Measurements from ENCODE around the gene CDKN2A. TPM values are rescaled to one million over a fixed set of nuclear protein-coding genes. Genes with fewer than 3 reads are reported as not detected.

The CDKN2A gene
- total RNA-seq (10 to 100 TPM in 1 of 5 donors, under 1 TPM in 1, not detected in 3; 0.73 to 47.3 TPM), polyA plus RNA-seq (1 to 10 TPM in 2 of 3 donors, not detected in 1; 1.9 to 3.2 TPM)
- long read RNA-seq, donor 1 = 0 reads
- long read RNA-seq, donor 2 = 0 reads
- long read RNA-seq, donor 3 = 0 reads
- long read RNA-seq, donor 4 = 0 reads
- long read RNA-seq, donor 5, partial matches to known transcripts = 0 of 1 reads
- long read RNA-seq, donor 5, other reads (novel, unspliced or antisense) = 0 of 1 reads
- long read RNA-seq, donor 6, partial matches to known transcripts = 0 of 1 reads
- long read RNA-seq, donor 6, other reads (novel, unspliced or antisense) = 0 of 1 reads
- long read RNA-seq, donor 7 = 0 reads
- long read RNA-seq, donor 8 = 0 reads
- long read RNA-seq, donor 9 = 0 reads
- long read RNA-seq, donor 10, partial matches to known transcripts = 0 of 1 reads
- long read RNA-seq, donor 10, other reads (novel, unspliced or antisense) = 0 of 1 reads

DNA sequence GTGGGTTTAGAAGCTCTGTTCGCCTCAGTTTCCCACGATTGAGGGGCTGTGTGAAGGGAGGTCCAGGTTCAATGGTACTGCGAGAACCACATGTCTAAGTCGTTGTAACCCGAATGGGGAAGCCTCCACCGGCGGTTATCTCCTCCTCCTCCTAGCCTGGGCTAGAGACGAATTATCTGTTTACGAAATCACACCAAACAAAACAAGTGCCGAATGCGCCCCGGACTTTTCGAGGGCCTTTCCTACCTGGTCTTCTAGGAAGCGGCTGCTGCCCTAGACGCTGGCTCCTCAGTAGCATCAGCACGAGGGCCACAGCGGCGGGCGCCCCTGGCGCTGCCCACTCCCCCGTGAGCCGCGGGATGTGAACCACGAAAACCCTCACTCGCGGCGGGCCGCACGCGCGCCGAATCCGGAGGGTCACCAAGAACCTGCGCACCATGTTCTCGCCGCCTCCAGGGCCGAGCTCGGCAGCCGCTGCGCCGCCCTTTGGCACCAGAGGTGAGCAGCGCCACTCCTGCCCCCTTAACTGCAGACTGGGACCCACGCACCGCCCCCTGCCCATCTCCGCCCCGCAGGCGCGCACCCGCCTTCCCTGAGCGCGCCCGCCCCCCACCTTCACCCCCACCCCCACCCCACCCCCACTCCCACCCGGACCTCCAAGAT lies at the start of gene CDKN2A:
TSS of gene CDKN2A (minus strand) at position 500 of the 663 bp plus-strand sequence.
- intact Hi-C loops (cut with DNase I; ENCODE audit: low total_unique reads) = no loop called here
- peak; percentile 46 to 56 for DNase-seq
- Histone ChIP-seq H3K4me3 (peak within 1 kb of the TSS; percentile 63 to 94 (median 87)), H3K36me3 (no peaks in the 10 kb centered on the region), H3K9me3 (peaks cover 0 to 6% (median 0%) of the 10 kb centered on the region in 4 donors), H3K27me3 (peaks cover 9 to 76% (median 14%) of the 10 kb centered on the region in 3 donors), H3K4me1 (peaks cover 6 to 32% (median 26%) of the 10 kb centered on the region in 4 donors), H3K27ac (peak within 1 kb of the TSS; percentile 77 to 91 (median 82))
- TF ChIP-seq, protein P1, sequence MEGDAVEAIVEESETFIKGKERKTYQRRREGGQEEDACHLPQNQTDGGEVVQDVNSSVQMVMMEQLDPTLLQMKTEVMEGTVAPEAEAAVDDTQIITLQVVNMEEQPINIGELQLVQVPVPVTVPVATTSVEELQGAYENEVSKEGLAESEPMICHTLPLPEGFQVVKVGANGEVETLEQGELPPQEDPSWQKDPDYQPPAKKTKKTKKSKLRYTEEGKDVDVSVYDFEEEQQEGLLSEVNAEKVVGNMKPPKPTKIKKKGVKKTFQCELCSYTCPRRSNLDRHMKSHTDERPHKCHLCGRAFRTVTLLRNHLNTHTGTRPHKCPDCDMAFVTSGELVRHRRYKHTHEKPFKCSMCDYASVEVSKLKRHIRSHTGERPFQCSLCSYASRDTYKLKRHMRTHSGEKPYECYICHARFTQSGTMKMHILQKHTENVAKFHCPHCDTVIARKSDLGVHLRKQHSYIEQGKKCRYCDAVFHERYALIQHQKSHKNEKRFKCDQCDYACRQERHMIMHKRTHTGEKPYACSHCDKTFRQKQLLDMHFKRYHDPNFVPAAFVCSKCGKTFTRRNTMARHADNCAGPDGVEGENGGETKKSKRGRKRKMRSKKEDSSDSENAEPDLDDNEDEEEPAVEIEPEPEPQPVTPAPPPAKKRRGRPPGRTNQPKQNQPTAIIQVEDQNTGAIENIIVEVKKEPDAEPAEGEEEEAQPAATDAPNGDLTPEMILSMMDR (IDR thresholded peaks at IDR 0.05) = no peak
- no peak for TF ChIP-seq POLR2AphosphoS5 (IDR thresholded peaks at IDR 0.05)
- 4 to 14% (median 9%) methylated on average over 22 to 53 of the region's 53 CpGs for WGBS, 5 donors

DNA sequence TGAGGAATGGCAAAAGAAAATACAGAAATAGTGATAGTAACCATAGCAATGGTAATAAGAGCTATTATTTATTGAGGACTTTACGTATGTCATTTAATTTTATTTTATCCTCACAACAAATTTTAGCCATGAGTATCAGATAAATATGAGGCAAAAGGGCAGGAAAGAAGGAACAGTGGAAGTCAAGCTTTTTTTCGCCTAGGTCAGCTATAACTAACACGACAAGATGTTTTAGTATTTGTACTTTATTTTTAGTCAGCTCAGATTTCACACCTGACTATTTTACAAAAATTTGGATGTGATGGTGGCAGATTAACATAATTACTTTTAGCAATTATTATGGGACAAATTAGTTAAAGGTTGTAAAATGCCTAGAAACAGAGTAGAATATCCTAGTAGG lies 49.7 kb upstream of the CDKN2A start:
- 48 to 69% (median 55%) methylated on average over 3 of the region's 3 CpGs for WGBS, 5 donors
- intact Hi-C loops (cut with DNase I; ENCODE audit: low total_unique reads) = no loop called here
- Histone ChIP-seq H3K36me3 (no peaks in the 10 kb centered on the region), H3K4me1 (peaks cover 0 to 14% (median 0%) of the 10 kb centered on the region in 4 donors), H3K27me3 (no peaks in the 10 kb centered on the region), H3K9me3 (no peaks in the 10 kb centered on the region), H3K4me3 (no peak overlapping the region), H3K27ac (no peak overlapping the region)
- no peak for DNase-seq
- TF ChIP-seq, protein P1 (IDR thresholded peaks at IDR 0.05) = no peak
- TF ChIP-seq POLR2AphosphoS5 (IDR thresholded peaks at IDR 0.05) (no peak), EP300 (IDR thresholded peaks at IDR 0.05) (no peak), POLR2A (IDR thresholded peaks at IDR 0.05) (no peak)

DNA sequence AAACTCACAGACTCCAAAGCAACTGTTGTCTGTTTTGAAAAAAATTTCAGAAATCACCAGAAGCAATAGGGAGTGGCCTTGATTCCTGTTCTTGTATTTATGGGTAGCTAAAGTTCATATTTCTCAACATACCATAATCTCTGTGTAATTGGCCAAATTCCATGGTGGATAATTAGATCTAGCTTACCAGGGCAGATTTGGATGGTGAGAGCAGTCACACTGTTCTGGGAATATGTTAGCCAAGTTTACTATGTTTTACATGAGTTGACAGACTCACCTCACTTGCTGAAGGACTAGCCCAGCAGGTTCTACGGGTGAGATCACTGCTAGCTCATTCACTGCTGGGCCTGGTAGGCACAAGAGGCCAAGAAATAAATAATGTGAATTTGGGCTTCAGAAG lies 47.6 kb upstream of the CDKN2A start:
- DNase-seq = peak; percentile 71 to 87
- Histone ChIP-seq H3K36me3 (no peaks in the 10 kb centered on the region), H3K27ac (no peak overlapping the region), H3K4me3 (no peak overlapping the region), H3K27me3 (no peaks in the 10 kb centered on the region), H3K4me1 (peaks cover 0 to 21% (median 5%) of the 10 kb centered on the region in 4 donors), H3K9me3 (no peaks in the 10 kb centered on the region)
- intact Hi-C loops (cut with DNase I; ENCODE audit: low total_unique reads) = no loop called here
- TF ChIP-seq EP300 (IDR thresholded peaks at IDR 0.05) (no peak), POLR2A (IDR thresholded peaks at IDR 0.05) (no peak), POLR2AphosphoS5 (IDR thresholded peaks at IDR 0.05) (peak in 1 of 3 donors; percentile 55)
- TF ChIP-seq, protein P1 (IDR thresholded peaks at IDR 0.05) = no peak
- 29 to 55% (median 32%) methylated on average over 1 of the region's 1 CpG for WGBS, 5 donors

DNA sequence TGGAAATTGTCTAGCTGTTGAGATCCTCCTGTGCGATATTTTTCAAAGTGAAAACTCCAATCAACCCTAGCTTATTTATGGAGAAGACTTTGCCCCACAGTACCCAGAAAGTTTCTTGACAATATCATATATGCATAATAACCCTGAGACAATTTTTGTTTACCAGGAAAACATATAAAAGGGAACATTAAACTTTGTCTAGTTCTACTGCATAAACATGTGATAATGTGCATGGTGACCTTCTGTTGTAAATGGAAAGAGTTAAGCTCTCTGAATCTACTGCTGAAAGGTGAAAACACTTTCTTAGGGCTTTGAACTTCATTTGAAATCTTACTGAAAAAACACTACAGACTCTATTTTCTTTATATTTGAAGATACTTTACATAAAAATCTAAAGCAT lies 47.2 kb upstream of the CDKN2A start:
- Histone ChIP-seq H3K9me3 (no peaks in the 10 kb centered on the region), H3K4me3 (no peak overlapping the region), H3K4me1 (peaks cover 0 to 21% (median 5%) of the 10 kb centered on the region in 4 donors), H3K27ac (no peak overlapping the region), H3K27me3 (no peaks in the 10 kb centered on the region), H3K36me3 (no peaks in the 10 kb centered on the region)
- DNase-seq = no peak
- 83 to 90% (median 86%) methylated on average over 1 of the region's 1 CpG for WGBS, 5 donors
- intact Hi-C loops (cut with DNase I; ENCODE audit: low total_unique reads) = no loop called here
- TF ChIP-seq, protein P1 (IDR thresholded peaks at IDR 0.05) = no peak
- TF ChIP-seq EP300 (IDR thresholded peaks at IDR 0.05) (no peak), POLR2AphosphoS5 (IDR thresholded peaks at IDR 0.05) (no peak), POLR2A (IDR thresholded peaks at IDR 0.05) (no peak)
